ENCODE measurements around the gene PARL.

Gene PARL

GRCh38 chr3:183904833-183905780 lies 20.4 kb upstream of the PARL start:
- Histone ChIP-seq H3K4ac (ENCODE audit: low read depth, low read length) (no peak overlapping the region), H3K18ac (ENCODE audit: low read length) (no peak overlapping the region), H2AK5ac (ENCODE audit: low read length) (no peak overlapping the region), H3K23ac (ENCODE audit: low read length) (no peak overlapping the region), H3K79me2 (ENCODE audit: control insufficient read depth, insufficient read depth, low read length) (no peaks in the 10 kb centered on the region), H3K56ac (ENCODE audit: low read length) (no peak overlapping the region), H3K27ac (ENCODE audit: low read depth, low read length) (no peak overlapping the region), H3K79me1 (ENCODE audit: low read length) (no peaks in the 10 kb centered on the region), H2BK15ac (replicated peaks; ENCODE audit: low read depth) (no peak overlapping the region), H4K8ac (ENCODE audit: low read depth, low read length) (no peak overlapping the region), H2BK5ac (ENCODE audit: low read length) (no peak overlapping the region), H2BK120ac (ENCODE audit: low read depth, low read length) (no peak overlapping the region), H3K27me3 (ENCODE audit: insufficient read depth, low read length, poor library complexity) (no peaks in the 10 kb centered on the region), H3K36me3 (ENCODE audit: control insufficient read depth, insufficient read depth, low read length) (no peaks in the 10 kb centered on the region), H3K4me3 (ENCODE audit: low read length) (no peak overlapping the region), H3K9ac (ENCODE audit: low read length) (no peak overlapping the region), H4K5ac (ENCODE audit: low read length) (no peak overlapping the region), H3K4me1 (ENCODE audit: control insufficient read depth, low read depth, low read length) (no peaks in the 10 kb centered on the region), H3K4me2 (ENCODE audit: low read length) (no peak overlapping the region)
- no CpG with 5 or more reads among the region's 14 CpGs for WGBS (ENCODE audit: extremely low coverage, insufficient coverage, low lambda C conversion rate)
- DNase-seq, result no peak

GRCh38 chr3:183898028-183898431 lies 13.3 kb upstream of the PARL start:
- Histone ChIP-seq H3K27me3 (ENCODE audit: insufficient read depth, low read length, poor library complexity) (no peaks in the 10 kb centered on the region), H3K4me3 (ENCODE audit: low read length) (no peak overlapping the region), H3K23ac (ENCODE audit: low read length) (no peak overlapping the region), H2BK15ac (replicated peaks; ENCODE audit: low read depth) (no peak overlapping the region), H3K27ac (ENCODE audit: low read depth, low read length) (no peak overlapping the region), H3K36me3 (ENCODE audit: control insufficient read depth, insufficient read depth, low read length) (no peaks in the 10 kb centered on the region), H3K79me1 (ENCODE audit: low read length) (no peaks in the 10 kb centered on the region), H2AK5ac (ENCODE audit: low read length) (no peak overlapping the region), H3K4me2 (ENCODE audit: low read length) (no peak overlapping the region), H3K79me2 (ENCODE audit: control insufficient read depth, insufficient read depth, low read length) (no peaks in the 10 kb centered on the region), H2BK120ac (ENCODE audit: low read depth, low read length) (no peak overlapping the region), H4K5ac (ENCODE audit: low read length) (no peak overlapping the region), H3K4ac (ENCODE audit: low read depth, low read length) (no peak overlapping the region), H4K8ac (ENCODE audit: low read depth, low read length) (no peak overlapping the region), H3K4me1 (ENCODE audit: control insufficient read depth, low read depth, low read length) (no peaks in the 10 kb centered on the region), H3K9ac (ENCODE audit: low read length) (no peak overlapping the region), H2BK5ac (ENCODE audit: low read length) (no peak overlapping the region), H3K18ac (ENCODE audit: low read length) (no peak overlapping the region), H3K56ac (ENCODE audit: low read length) (no peak overlapping the region)
- DNase-seq, result no peak
- WGBS (ENCODE audit: extremely low coverage, insufficient coverage, low lambda C conversion rate), result no CpG with 5 or more reads among the region's 11 CpGs

GRCh38 chr3:183897606-183898005 lies 12.9 kb upstream of the PARL start:
- Histone ChIP-seq H3K4ac (ENCODE audit: low read depth, low read length) (no peak overlapping the region), H3K79me2 (ENCODE audit: control insufficient read depth, insufficient read depth, low read length) (no peaks in the 10 kb centered on the region), H3K23ac (ENCODE audit: low read length) (no peak overlapping the region), H3K27me3 (ENCODE audit: insufficient read depth, low read length, poor library complexity) (no peaks in the 10 kb centered on the region), H3K79me1 (ENCODE audit: low read length) (no peaks in the 10 kb centered on the region), H3K36me3 (ENCODE audit: control insufficient read depth, insufficient read depth, low read length) (no peaks in the 10 kb centered on the region), H2BK15ac (replicated peaks; ENCODE audit: low read depth) (no peak overlapping the region), H2AK5ac (ENCODE audit: low read length) (no peak overlapping the region), H3K4me2 (ENCODE audit: low read length) (no peak overlapping the region), H2BK120ac (ENCODE audit: low read depth, low read length) (no peak overlapping the region), H3K18ac (ENCODE audit: low read length) (no peak overlapping the region), H2BK5ac (ENCODE audit: low read length) (no peak overlapping the region), H3K56ac (ENCODE audit: low read length) (no peak overlapping the region), H4K5ac (ENCODE audit: low read length) (no peak overlapping the region), H4K8ac (ENCODE audit: low read depth, low read length) (no peak overlapping the region), H3K4me1 (ENCODE audit: control insufficient read depth, low read depth, low read length) (no peaks in the 10 kb centered on the region), H3K9ac (ENCODE audit: low read length) (no peak overlapping the region), H3K4me3 (ENCODE audit: low read length) (no peak overlapping the region), H3K27ac (ENCODE audit: low read depth, low read length) (no peak overlapping the region)
- WGBS (ENCODE audit: extremely low coverage, insufficient coverage, low lambda C conversion rate), result no CpG with 5 or more reads among the region's 4 CpGs
- no peak for DNase-seq

GRCh38 chr3:183896610-183897009 lies 11.9 kb upstream of the PARL start:
- Histone ChIP-seq H2BK5ac (ENCODE audit: low read length) (no peak overlapping the region), H3K4ac (ENCODE audit: low read depth, low read length) (no peak overlapping the region), H3K79me2 (ENCODE audit: control insufficient read depth, insufficient read depth, low read length) (no peaks in the 10 kb centered on the region), H3K23ac (ENCODE audit: low read length) (no peak overlapping the region), H2BK15ac (replicated peaks; ENCODE audit: low read depth) (no peak overlapping the region), H3K4me3 (ENCODE audit: low read length) (no peak overlapping the region), H2BK120ac (ENCODE audit: low read depth, low read length) (no peak overlapping the region), H4K8ac (ENCODE audit: low read depth, low read length) (no peak overlapping the region), H3K56ac (ENCODE audit: low read length) (no peak overlapping the region), H2AK5ac (ENCODE audit: low read length) (no peak overlapping the region), H3K18ac (ENCODE audit: low read length) (no peak overlapping the region), H3K36me3 (ENCODE audit: control insufficient read depth, insufficient read depth, low read length) (no peaks in the 10 kb centered on the region), H3K27ac (ENCODE audit: low read depth, low read length) (no peak overlapping the region), H3K9ac (ENCODE audit: low read length) (no peak overlapping the region), H3K4me2 (ENCODE audit: low read length) (no peak overlapping the region), H4K5ac (ENCODE audit: low read length) (no peak overlapping the region), H3K79me1 (ENCODE audit: low read length) (no peaks in the 10 kb centered on the region), H3K27me3 (ENCODE audit: insufficient read depth, low read length, poor library complexity) (no peaks in the 10 kb centered on the region), H3K4me1 (ENCODE audit: control insufficient read depth, low read depth, low read length) (no peaks in the 10 kb centered on the region)
- WGBS (ENCODE audit: extremely low coverage, insufficient coverage, low lambda C conversion rate), result no CpG with 5 or more reads among the region's 2 CpGs
- no peak for DNase-seq

- Histone ChIP-seq H3K4me2 (ENCODE audit: low read length) (no peak overlapping the region), H3K9ac (ENCODE audit: low read length) (no peak overlapping the region), H2AK5ac (ENCODE audit: low read length) (no peak overlapping the region), H3K79me1 (ENCODE audit: low read length) (no peaks in the 10 kb centered on the region), H3K4ac (ENCODE audit: low read depth, low read length) (no peak overlapping the region), H2BK5ac (ENCODE audit: low read length) (no peak overlapping the region), H2BK120ac (ENCODE audit: low read depth, low read length) (no peak overlapping the region), H3K56ac (ENCODE audit: low read length) (no peak overlapping the region), H3K18ac (ENCODE audit: low read length) (no peak overlapping the region), H3K4me1 (ENCODE audit: control insufficient read depth, low read depth, low read length) (no peaks in the 10 kb centered on the region), H3K79me2 (ENCODE audit: control insufficient read depth, insufficient read depth, low read length) (no peaks in the 10 kb centered on the region), H3K36me3 (ENCODE audit: control insufficient read depth, insufficient read depth, low read length) (no peaks in the 10 kb centered on the region), H4K8ac (ENCODE audit: low read depth, low read length) (no peak overlapping the region), H2BK15ac (replicated peaks; ENCODE audit: low read depth) (no peak overlapping the region), H3K23ac (ENCODE audit: low read length) (no peak overlapping the region), H3K4me3 (ENCODE audit: low read length) (no peak overlapping the region), H3K27ac (ENCODE audit: low read depth, low read length) (no peak overlapping the region), H4K5ac (ENCODE audit: low read length) (no peak overlapping the region), H3K27me3 (ENCODE audit: insufficient read depth, low read length, poor library complexity) (no peaks in the 10 kb centered on the region)
- DNase-seq, result no peak
- no CpG with 5 or more reads among the region's 3 CpGs for WGBS (ENCODE audit: extremely low coverage, insufficient coverage, low lambda C conversion rate)
Measured at GRCh38 chr3:183896184-183896583, 11.5 kb upstream of the PARL start.

GRCh38 chr3:183895774-183896173 lies 11.1 kb upstream of the PARL start:
- H3K79me2 ChIP-seq (ENCODE audit: control insufficient read depth, insufficient read depth, low read length), result no peaks in the 10 kb centered on the region
- DNase-seq, result no peak
- H3K4me3 ChIP-seq (ENCODE audit: low read length), result no peak overlapping the region
- no peak overlapping the region for H4K5ac ChIP-seq (ENCODE audit: low read length)
- H2BK15ac ChIP-seq (replicated peaks; ENCODE audit: low read depth), result no peak overlapping the region
- H2BK5ac ChIP-seq (ENCODE audit: low read length), result no peak overlapping the region
- H3K79me1 ChIP-seq (ENCODE audit: low read length), result no peaks in the 10 kb centered on the region
- no peak overlapping the region for H3K9ac ChIP-seq (ENCODE audit: low read length)
- no peak overlapping the region for H3K23ac ChIP-seq (ENCODE audit: low read length)
- H3K56ac ChIP-seq (ENCODE audit: low read length), result no peak overlapping the region
- no peak overlapping the region for H2AK5ac ChIP-seq (ENCODE audit: low read length)
- H3K36me3 ChIP-seq (ENCODE audit: control insufficient read depth, insufficient read depth, low read length), result no peaks in the 10 kb centered on the region
- no peak overlapping the region for H2BK120ac ChIP-seq (ENCODE audit: low read depth, low read length)
- no peaks in the 10 kb centered on the region for H3K27me3 ChIP-seq (ENCODE audit: insufficient read depth, low read length, poor library complexity)
- H4K8ac ChIP-seq (ENCODE audit: low read depth, low read length), result no peak overlapping the region
- H3K4me1 ChIP-seq (ENCODE audit: control insufficient read depth, low read depth, low read length), result no peaks in the 10 kb centered on the region
- H3K4ac ChIP-seq (ENCODE audit: low read depth, low read length), result no peak overlapping the region
- H3K27ac ChIP-seq (ENCODE audit: low read depth, low read length), result no peak overlapping the region
- no CpG with 5 or more reads among the region's 6 CpGs for WGBS (ENCODE audit: extremely low coverage, insufficient coverage, low lambda C conversion rate)
- H3K18ac ChIP-seq (ENCODE audit: low read length), result no peak overlapping the region
- H3K4me2 ChIP-seq (ENCODE audit: low read length), result no peak overlapping the region

Data from mesendoderm (in vitro differentiated cells).